ENCODE results near the gene AP3S2. TPM values are rescaled to one million over a fixed set of nuclear protein-coding genes. Genes with fewer than 3 reads are reported as not detected.

Gene AP3S2
- total and polyA plus RNA-seq, 2 of the 8 experiments (the other 6 are each of a cell fraction or from before 2014, with no cell fraction given) = 19.2 to 45.4 TPM

DNA sequence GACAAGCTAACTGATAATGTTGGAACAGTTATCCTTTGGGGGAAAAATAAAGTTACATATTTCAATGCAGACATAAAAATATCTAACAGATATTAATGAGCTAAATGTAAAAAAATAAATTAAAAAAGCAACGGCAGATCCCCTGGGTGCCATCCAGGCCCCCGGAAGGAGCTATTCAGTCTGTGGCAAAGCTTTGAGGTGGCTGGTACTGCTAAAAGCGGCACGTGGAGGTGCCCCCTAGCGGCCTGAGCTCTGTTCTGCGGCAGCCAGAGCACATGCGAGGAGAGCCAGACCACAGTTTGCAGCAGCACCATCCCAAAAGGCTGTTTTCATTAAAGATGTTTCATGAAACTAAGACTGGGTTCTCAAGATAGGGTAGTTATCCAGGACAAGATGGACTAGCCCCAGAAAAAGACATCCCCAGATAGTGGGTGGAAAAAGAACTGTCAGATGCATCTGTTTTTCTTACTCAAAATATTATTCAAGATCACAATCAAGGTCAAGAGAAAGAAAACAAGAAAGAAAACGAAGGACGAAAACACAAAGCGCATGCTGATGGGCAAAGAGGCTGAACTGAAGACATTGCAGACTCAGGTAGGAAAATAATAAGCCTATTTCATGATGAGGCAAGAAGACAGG is 18.7 kb downstream of the AP3S2 start:
- Histone ChIP-seq H3K4me1 (replicated peaks in 1 of 4; ENCODE audit: control insufficient read depth in 3 of 4, insufficient read depth in 4 of 4, low read length in 3 of 4) (no peaks in the 10 kb centered on the region), H4K5ac (ENCODE audit: insufficient read length, low read depth, low read length) (no peak overlapping the region), H3K9me3 (ENCODE audit: insufficient read depth in 2 of 2, low read depth in 1 of 2, low read length in 1 of 2) (no peaks in the 10 kb centered on the region), H3K79me1 (ENCODE audit: low read depth, low read length) (no peaks in the 10 kb centered on the region), H3K18ac (ENCODE audit: extremely low read depth, low read length) (no peak overlapping the region), H3K56ac (replicated peaks; ENCODE audit: insufficient read length, low read depth, low read length) (no peak overlapping the region), H3K23ac (ENCODE audit: insufficient read length) (no peak overlapping the region), H3K27ac (ENCODE audit: low read depth, low read length) (no peak overlapping the region), H2BK5ac (ENCODE audit: low read depth, low read length) (no peak overlapping the region), H3K36me3 (ENCODE audit: control insufficient read depth in 2 of 4, insufficient read depth in 4 of 4, low read length in 3 of 4) (peaks cover 0 to 22% (median 11%) of the 10 kb centered on the region in 4 experiments; a peak in 4 of 8 replicates), H2BK12ac (ENCODE audit: low read depth, low read length) (no peak overlapping the region), H2BK15ac (ENCODE audit: low read length) (no peak overlapping the region), H2AFZ (ENCODE audit: low read length) (no peak overlapping the region), H4K20me1 (replicated peaks in 1 of 2; ENCODE audit: control insufficient read depth in 1 of 2, insufficient read depth in 2 of 2, low read length in 2 of 2) (no peaks in the 10 kb centered on the region), H3K14ac (ENCODE audit: insufficient read length) (no peak overlapping the region), H3K23me2 (ENCODE audit: low read depth, low read length) (no peaks in the 10 kb centered on the region), H2AK5ac (ENCODE audit: low read depth, low read length) (no peak overlapping the region), H3K79me2 (ENCODE audit: control insufficient read depth in 1 of 2, insufficient read depth in 2 of 2, low read length in 2 of 2) (no peaks in the 10 kb centered on the region), H3K9ac (replicated peaks in 1 of 4; ENCODE audit: extremely low read depth in 1 of 4, low read depth in 3 of 4, low read length in 3 of 4) (no peak overlapping the region), H3K4me3 (ENCODE audit: extremely low read depth in 1 of 4, insufficient read depth in 2 of 4, low read depth in 3 of 4, low read length in 4 of 4) (no peak overlapping the region), H4K8ac (ENCODE audit: extremely low read depth, insufficient read depth, low read length) (no peak overlapping the region), H4K91ac (replicated peaks; ENCODE audit: insufficient read length, low read length) (no peak overlapping the region), H2BK20ac (ENCODE audit: low read length) (no peak overlapping the region), H3K27me3 (replicated peaks in 1 of 4; ENCODE audit: control insufficient read depth in 3 of 4, extremely low read depth in 1 of 4, insufficient read depth in 3 of 4, low read length in 3 of 4) (no peaks in the 10 kb centered on the region), H3K4me2 (ENCODE audit: insufficient read depth in 1 of 2, low read depth in 2 of 2, low read length in 2 of 2) (no peak overlapping the region), H2BK120ac (replicated peaks; ENCODE audit: low read depth, low read length) (no peak overlapping the region), H3K4ac (replicated peaks; ENCODE audit: insufficient read length, low read depth, low read length) (no peak overlapping the region)
- 44% methylated on average over 10 of the region's 10 CpGs; no CpG with 5 or more reads in 1 of the 2 experiments for WGBS, 2 experiments (ENCODE audit: extremely low coverage in 1 of 2, insufficient coverage in 1 of 2, insufficient read length in 1 of 2, insufficient replicate concordance in 2 of 2, low coverage in 1 of 2, low lambda C conversion rate in 2 of 2, missing lambda C conversion rate in 1 of 2)
- CTCF ChIA-PET (ENCODE audit: partially characterized antibody) = interaction anchor here (0.6 to 7.4 kb wide), 58 partner anchors 8 to 411 kb away, joined by 3 to 153 read pairs (median 4); partner anchors contain the start of gene MESP1
- POLR2A ChIA-PET (ENCODE audit: partially characterized antibody) = interaction anchor here (1.4 kb wide), 1 partner anchor 114 kb away, joined by 10 read pairs; no protein-coding TSS in a partner anchor
- DNase-seq (ENCODE audit: low read depth in 1 of 2, low spot score in 2 of 2) (peak; percentile 43 to 88), FAIRE-seq (no peak)
- TF ChIP-seq KDM5A (IDR thresholded peaks at IDR 0.05; ENCODE audit: low read length) (no peak), HDAC2 (IDR thresholded peaks at IDR 0.05; ENCODE audit: borderline replicate concordance in 1 of 2, low read depth in 2 of 2, low read length in 2 of 2) (no peak), JUN (IDR thresholded peaks at IDR 0.05; ENCODE audit: low read depth, low read length) (no peak), NANOG (IDR thresholded peaks at IDR 0.05; ENCODE audit: insufficient read depth, low read depth, low read length, poor library complexity, severe bottlenecking) (no peak), GABPA (IDR thresholded peaks at IDR 0.05; ENCODE audit: borderline replicate concordance, insufficient read depth, low read length) (peak; percentile 53; the same call in 1 of the 2 replicates), TAF7 (optimal IDR thresholded peaks at IDR 0.05; ENCODE audit: borderline replicate concordance, low read depth, low read length) (no peak), RFX5 (IDR thresholded peaks at IDR 0.05; ENCODE audit: borderline replicate concordance, low read depth, low read length) (no peak), SRF (IDR thresholded peaks at IDR 0.05; ENCODE audit: low read depth, low read length) (no peak), RXRA (IDR thresholded peaks at IDR 0.05; ENCODE audit: insufficient read depth, low read depth, low read length) (0 out of 2 replicates have a peak, but pooled peaks have one; percentile 12), RAD21 (IDR thresholded peaks at IDR 0.05 in 1 of 2, conservative IDR thresholded peaks at IDR 0.05 in 1 of 2; ENCODE audit: low read depth in 2 of 2, low read length in 2 of 2) (peak; percentile 77 to 87)
- TF ChIP-seq, protein P1, sequence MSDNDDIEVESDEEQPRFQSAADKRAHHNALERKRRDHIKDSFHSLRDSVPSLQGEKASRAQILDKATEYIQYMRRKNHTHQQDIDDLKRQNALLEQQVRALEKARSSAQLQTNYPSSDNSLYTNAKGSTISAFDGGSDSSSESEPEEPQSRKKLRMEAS (IDR thresholded peaks at IDR 0.05) = peak; percentile 90
